PC-9 (cell line): ENCODE data around the gene WDR5.

Source experiments
- CTCF ChIP-seq: fragments of 200-600 bp; sonication (generic); conservative IDR thresholded peaks from 2 replicates; pipeline ENCODE4 v1.6.1; 2017; ENCODE audit warnings: mixed run types, antibody characterized with exemption, mild to moderate bottlenecking, moderate library complexity
- EZH2 ChIP-seq: fragments of 200-600 bp; sonication (generic); IDR thresholded peaks from 2 replicates; pipeline ENCODE4 v1.8.0; 2017; ENCODE audit warnings: antibody characterized with exemption, low read depth

- TF ChIP-seq CTCF (no peak), EZH2 (no peak)
Observed at GRCh38 chr9:134170532-134171315, 34.8 kb downstream of the WDR5 start.
